Esophagus muscularis mucosa (tissue), 3 donors: ENCODE results near the gene BRSK2.

Source experiments
- CTCF ChIP-seq, 3 experiments: fragments of 200-600 bp in 2 of 3; fragments of 450-650 bp in 1 of 3; sonication (generic) in 2 of 3; IDR thresholded peaks; one replicate each; pipeline ENCODE4 v1.5.1; 2017 to 2019; ENCODE audit warnings: antibody characterized with exemption in 3 of 3, mild to moderate bottlenecking in 2 of 3, moderate library complexity in 1 of 3
- POLR2A ChIP-seq: fragments of 450-650 bp; IDR thresholded peaks from one replicate; pipeline ENCODE4 v1.6.1; 2017; ENCODE audit warnings: antibody characterized with exemption, moderate library complexity, mild to moderate bottlenecking, low read depth

DNA sequence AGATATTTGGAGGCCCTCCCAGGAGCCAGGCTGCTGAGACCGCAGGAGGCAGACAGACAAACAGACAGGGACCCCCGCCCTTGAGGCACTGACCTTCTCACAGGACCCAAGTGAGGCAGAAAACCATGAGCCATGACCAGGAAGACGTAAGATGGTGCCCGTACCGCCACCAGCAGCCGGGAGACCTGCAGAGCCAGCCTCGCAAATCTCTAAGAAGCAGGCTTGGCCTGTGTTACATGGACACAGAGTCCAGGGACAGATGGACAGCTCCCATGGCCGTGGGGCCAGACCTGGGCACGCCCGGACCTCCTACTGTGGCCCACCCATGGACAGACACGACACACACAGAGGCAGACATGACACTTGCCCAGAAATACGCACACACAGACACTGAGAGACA, 49.6 kb upstream of the BRSK2 start:
- TF ChIP-seq CTCF (IDR thresholded peaks at IDR 0.05): no peak
- TF ChIP-seq POLR2A: no peak
